ENCODE data around the gene ISYNA1. TPM values are rescaled to one million over a fixed set of nuclear protein-coding genes. Genes with fewer than 3 reads are reported as not detected.

The ISYNA1 gene
- total and polyA plus RNA-seq, 2 experiments from 2014 or later = 191 to 208 TPM

GRCh38 chr19:18466354-18466753 lies 28.4 kb upstream of the ISYNA1 start:
- Histone ChIP-seq H3K4me3 (no peak overlapping the region), H3K4me1 (ENCODE audit: insufficient read depth) (peaks cover 5% of the 10 kb centered on the region), H4K20me1 (replicated peaks; ENCODE audit: insufficient read depth) (peaks cover 14% of the 10 kb centered on the region; the same call in 1 of the 2 replicates), H3K36me3 (ENCODE audit: insufficient read depth) (no peaks in the 10 kb centered on the region), H3F3A (replicated peaks; ENCODE audit: low read depth) (peaks cover 3% of the 10 kb centered on the region; the same call in 1 of the 2 replicates), H3K79me2 (replicated peaks; ENCODE audit: insufficient read depth) (no peaks in the 10 kb centered on the region), H2AFZ (no peak overlapping the region), H3K27me3 (ENCODE audit: insufficient read depth) (no peaks in the 10 kb centered on the region), H3K27ac (ENCODE audit: low read depth) (no peak overlapping the region), H3K9me2 (ENCODE audit: insufficient read depth) (no peaks in the 10 kb centered on the region), H3K4me2 (no peak overlapping the region)
- ATAC-seq (no peak), DNase-seq (ENCODE audit: low spot score) (no peak)
- H3K27me3 Mint-ChIP-seq (ENCODE audit: insufficient read depth, low read depth, poor library complexity) = peaks cover 16% of the 10 kb centered on the region
- no peak overlapping the region for H3K4me3 Mint-ChIP-seq
- TF ChIP-seq CTCF (conservative IDR thresholded peaks at IDR 0.05; ENCODE audit: low read depth in 2 of 2) (0 out of 4 replicates have a peak, but pooled peaks of 1 of the 2 experiments have one; percentile 7), JUNB (IDR thresholded peaks at IDR 0.05; ENCODE audit: unreplicated experiment) (no peak), ZNF114 (CRISPR knock-in tag; IDR thresholded peaks at IDR 0.05) (no peak), ZNF462 (CRISPR knock-in tag; IDR thresholded peaks at IDR 0.05) (no peak), ZNF331 (CRISPR knock-in tag; IDR thresholded peaks at IDR 0.05; ENCODE audit: low read depth) (no peak), EZH2 (IDR thresholded peaks at IDR 0.05; ENCODE audit: low read depth, unreplicated experiment) (no peak)
- TF ChIP-seq, protein P1, sequence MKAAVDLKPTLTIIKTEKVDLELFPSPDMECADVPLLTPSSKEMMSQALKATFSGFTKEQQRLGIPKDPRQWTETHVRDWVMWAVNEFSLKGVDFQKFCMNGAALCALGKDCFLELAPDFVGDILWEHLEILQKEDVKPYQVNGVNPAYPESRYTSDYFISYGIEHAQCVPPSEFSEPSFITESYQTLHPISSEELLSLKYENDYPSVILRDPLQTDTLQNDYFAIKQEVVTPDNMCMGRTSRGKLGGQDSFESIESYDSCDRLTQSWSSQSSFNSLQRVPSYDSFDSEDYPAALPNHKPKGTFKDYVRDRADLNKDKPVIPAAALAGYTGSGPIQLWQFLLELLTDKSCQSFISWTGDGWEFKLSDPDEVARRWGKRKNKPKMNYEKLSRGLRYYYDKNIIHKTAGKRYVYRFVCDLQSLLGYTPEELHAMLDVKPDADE (IDR thresholded peaks at IDR 0.05) = no peak
- TF ChIP-seq, protein P2, sequence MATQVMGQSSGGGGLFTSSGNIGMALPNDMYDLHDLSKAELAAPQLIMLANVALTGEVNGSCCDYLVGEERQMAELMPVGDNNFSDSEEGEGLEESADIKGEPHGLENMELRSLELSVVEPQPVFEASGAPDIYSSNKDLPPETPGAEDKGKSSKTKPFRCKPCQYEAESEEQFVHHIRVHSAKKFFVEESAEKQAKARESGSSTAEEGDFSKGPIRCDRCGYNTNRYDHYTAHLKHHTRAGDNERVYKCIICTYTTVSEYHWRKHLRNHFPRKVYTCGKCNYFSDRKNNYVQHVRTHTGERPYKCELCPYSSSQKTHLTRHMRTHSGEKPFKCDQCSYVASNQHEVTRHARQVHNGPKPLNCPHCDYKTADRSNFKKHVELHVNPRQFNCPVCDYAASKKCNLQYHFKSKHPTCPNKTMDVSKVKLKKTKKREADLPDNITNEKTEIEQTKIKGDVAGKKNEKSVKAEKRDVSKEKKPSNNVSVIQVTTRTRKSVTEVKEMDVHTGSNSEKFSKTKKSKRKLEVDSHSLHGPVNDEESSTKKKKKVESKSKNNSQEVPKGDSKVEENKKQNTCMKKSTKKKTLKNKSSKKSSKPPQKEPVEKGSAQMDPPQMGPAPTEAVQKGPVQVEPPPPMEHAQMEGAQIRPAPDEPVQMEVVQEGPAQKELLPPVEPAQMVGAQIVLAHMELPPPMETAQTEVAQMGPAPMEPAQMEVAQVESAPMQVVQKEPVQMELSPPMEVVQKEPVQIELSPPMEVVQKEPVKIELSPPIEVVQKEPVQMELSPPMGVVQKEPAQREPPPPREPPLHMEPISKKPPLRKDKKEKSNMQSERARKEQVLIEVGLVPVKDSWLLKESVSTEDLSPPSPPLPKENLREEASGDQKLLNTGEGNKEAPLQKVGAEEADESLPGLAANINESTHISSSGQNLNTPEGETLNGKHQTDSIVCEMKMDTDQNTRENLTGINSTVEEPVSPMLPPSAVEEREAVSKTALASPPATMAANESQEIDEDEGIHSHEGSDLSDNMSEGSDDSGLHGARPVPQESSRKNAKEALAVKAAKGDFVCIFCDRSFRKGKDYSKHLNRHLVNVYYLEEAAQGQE (IDR thresholded peaks at IDR 0.05; ENCODE audit: unreplicated experiment) = no peak
- H3K9me3 Mint-ChIP-seq = no peaks in the 10 kb centered on the region; the same call in 2 of the 3 replicates
- H3K27ac Mint-ChIP-seq = no peak overlapping the region
- H3K4me1 Mint-ChIP-seq = peaks cover 11% of the 10 kb centered on the region
- H3K36me3 Mint-ChIP-seq (ENCODE audit: low read depth) = peaks cover 4% of the 10 kb centered on the region
